ENCODE measurements around the gene CD82.

DNA sequence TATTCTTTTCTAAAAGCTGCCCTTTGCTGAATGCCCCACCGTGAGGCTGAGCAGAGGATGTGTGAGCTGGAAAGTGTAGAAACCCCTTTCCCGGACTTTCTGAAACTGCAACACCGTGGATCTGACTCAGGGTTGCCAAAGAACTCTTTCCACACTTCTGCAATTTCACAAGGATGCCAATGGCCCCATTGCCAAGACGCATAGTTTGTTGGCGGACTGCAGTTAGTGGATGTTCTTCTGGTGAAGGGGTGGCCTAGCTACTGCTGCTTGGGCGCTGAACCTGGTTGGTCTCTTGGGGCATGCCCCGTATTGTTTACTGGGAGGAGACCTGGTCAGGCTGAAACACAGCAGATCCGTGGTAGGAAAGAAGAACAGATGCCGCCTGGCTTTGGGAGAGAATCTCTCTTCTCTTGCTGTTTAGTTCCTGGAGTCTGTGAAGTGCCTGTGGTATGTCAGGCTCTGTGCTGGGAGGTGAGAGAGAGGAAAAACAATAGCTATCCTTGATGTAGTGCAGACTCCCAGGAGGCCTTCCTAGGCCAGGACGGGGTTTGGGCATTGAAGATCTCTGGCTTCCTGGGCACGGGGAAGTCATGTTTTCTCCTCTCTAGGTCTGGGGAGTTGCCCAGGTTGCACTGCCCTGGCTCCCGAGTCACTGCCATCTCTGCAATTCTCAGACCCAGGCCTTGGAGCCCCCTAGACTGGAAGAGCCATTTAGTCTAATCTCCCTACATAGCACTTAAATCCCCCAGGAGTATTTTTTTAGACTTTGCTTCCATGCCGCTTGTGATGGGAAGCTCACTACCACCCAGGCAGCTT lies 26.9 kb downstream of the CD82 start:
- TF ChIP-seq, protein P1, sequence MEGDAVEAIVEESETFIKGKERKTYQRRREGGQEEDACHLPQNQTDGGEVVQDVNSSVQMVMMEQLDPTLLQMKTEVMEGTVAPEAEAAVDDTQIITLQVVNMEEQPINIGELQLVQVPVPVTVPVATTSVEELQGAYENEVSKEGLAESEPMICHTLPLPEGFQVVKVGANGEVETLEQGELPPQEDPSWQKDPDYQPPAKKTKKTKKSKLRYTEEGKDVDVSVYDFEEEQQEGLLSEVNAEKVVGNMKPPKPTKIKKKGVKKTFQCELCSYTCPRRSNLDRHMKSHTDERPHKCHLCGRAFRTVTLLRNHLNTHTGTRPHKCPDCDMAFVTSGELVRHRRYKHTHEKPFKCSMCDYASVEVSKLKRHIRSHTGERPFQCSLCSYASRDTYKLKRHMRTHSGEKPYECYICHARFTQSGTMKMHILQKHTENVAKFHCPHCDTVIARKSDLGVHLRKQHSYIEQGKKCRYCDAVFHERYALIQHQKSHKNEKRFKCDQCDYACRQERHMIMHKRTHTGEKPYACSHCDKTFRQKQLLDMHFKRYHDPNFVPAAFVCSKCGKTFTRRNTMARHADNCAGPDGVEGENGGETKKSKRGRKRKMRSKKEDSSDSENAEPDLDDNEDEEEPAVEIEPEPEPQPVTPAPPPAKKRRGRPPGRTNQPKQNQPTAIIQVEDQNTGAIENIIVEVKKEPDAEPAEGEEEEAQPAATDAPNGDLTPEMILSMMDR (IDR thresholded peaks at IDR 0.05), result no peak
- TF ChIP-seq POLR2AphosphoS5 (IDR thresholded peaks at IDR 0.05; ENCODE audit: low read depth, low read length) (no peak), SIN3A (IDR thresholded peaks at IDR 0.05; ENCODE audit: borderline replicate concordance, insufficient read depth, low read depth, low read length) (no peak)
- TF ChIP-seq, protein P2, sequence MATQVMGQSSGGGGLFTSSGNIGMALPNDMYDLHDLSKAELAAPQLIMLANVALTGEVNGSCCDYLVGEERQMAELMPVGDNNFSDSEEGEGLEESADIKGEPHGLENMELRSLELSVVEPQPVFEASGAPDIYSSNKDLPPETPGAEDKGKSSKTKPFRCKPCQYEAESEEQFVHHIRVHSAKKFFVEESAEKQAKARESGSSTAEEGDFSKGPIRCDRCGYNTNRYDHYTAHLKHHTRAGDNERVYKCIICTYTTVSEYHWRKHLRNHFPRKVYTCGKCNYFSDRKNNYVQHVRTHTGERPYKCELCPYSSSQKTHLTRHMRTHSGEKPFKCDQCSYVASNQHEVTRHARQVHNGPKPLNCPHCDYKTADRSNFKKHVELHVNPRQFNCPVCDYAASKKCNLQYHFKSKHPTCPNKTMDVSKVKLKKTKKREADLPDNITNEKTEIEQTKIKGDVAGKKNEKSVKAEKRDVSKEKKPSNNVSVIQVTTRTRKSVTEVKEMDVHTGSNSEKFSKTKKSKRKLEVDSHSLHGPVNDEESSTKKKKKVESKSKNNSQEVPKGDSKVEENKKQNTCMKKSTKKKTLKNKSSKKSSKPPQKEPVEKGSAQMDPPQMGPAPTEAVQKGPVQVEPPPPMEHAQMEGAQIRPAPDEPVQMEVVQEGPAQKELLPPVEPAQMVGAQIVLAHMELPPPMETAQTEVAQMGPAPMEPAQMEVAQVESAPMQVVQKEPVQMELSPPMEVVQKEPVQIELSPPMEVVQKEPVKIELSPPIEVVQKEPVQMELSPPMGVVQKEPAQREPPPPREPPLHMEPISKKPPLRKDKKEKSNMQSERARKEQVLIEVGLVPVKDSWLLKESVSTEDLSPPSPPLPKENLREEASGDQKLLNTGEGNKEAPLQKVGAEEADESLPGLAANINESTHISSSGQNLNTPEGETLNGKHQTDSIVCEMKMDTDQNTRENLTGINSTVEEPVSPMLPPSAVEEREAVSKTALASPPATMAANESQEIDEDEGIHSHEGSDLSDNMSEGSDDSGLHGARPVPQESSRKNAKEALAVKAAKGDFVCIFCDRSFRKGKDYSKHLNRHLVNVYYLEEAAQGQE (IDR thresholded peaks at IDR 0.05; ENCODE audit: insufficient read depth in 1 of 2, low read depth in 2 of 2, low read length in 1 of 2), result no peak
